Liver (tissue), 3 donors: ENCODE results near the gene TOX2.

ENCODE experiments used
- CTCF ChIP-seq: fragments of 150-350 bp; IDR thresholded peaks from 2 replicates; pipeline ENCODE4 v1.5.1; 2017; ENCODE audit warnings: improper control_type of control experiment, low read depth, low read length; ENCODE audit not compliant: missing input control
- RAD21 ChIP-seq, 2 donors: IDR thresholded peaks; 2 replicates each; pipeline ENCODE4 v1.6.1; 2016; ENCODE audit warnings: antibody characterized with exemption in 2 of 2, mild to moderate bottlenecking in 2 of 2
- TF ChIP-seq, protein P1 (sequence below): IDR thresholded peaks from 2 replicates; pipeline ENCODE4 v1.6.1; 2016; ENCODE audit warnings: antibody characterized with exemption
- donor health status: healthy.
- donor health status: healthy.

GRCh38 chr20:43960231-43960630 is 45.6 kb downstream of the TOX2 start:
- no peak for TF ChIP-seq CTCF
- TF ChIP-seq, protein P1, sequence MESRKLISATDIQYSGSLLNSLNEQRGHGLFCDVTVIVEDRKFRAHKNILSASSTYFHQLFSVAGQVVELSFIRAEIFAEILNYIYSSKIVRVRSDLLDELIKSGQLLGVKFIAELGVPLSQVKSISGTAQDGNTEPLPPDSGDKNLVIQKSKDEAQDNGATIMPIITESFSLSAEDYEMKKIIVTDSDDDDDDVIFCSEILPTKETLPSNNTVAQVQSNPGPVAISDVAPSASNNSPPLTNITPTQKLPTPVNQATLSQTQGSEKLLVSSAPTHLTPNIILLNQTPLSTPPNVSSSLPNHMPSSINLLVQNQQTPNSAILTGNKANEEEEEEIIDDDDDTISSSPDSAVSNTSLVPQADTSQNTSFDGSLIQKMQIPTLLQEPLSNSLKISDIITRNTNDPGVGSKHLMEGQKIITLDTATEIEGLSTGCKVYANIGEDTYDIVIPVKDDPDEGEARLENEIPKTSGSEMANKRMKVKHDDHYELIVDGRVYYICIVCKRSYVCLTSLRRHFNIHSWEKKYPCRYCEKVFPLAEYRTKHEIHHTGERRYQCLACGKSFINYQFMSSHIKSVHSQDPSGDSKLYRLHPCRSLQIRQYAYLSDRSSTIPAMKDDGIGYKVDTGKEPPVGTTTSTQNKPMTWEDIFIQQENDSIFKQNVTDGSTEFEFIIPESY: no peak
- TF ChIP-seq RAD21 (IDR thresholded peaks at IDR 0.05): no peak
